HepG2 (cell line): ENCODE measurements around the gene POLR1C. TPM values are rescaled to one million over a fixed set of nuclear protein-coding genes. Genes with fewer than 3 reads are reported as not detected.

Source experiments
- CBFB ChIP-seq: sonication (generic); formaldehyde crosslinking; IDR thresholded peaks from 2 replicates; pipeline ENCODE4 v1.4.0; 2020; ENCODE audit warnings: missing genetic modification reagents
- FOXA1 ChIP-seq, 2 experiments: fragments of 450-650 bp in 1 of 2; sonication (generic) in 1 of 2; formaldehyde crosslinking in 1 of 2; IDR thresholded peaks; 2 replicates each; pipeline versions ENCODE4 v1.4.0 to v1.6.1; 2016 to 2020; ENCODE audit warnings: missing genetic modification reagents in 1 of 2
- HCFC1 ChIP-seq: fragments of 150-350 bp; IDR thresholded peaks from 2 replicates; pipeline ENCODE4 v1.6.1; 2014; ENCODE audit warnings: low read depth, low read length
- HNRNPK ChIP-seq: fragments of 200-400 bp; formaldehyde crosslinking; IDR thresholded peaks from 2 replicates; pipeline ENCODE4 v1.6.1; 2018; ENCODE audit warnings: low read length, low read depth, moderate library complexity, mild to moderate bottlenecking; ENCODE audit not compliant: poor library complexity, severe bottlenecking
- HNRNPL ChIP-seq: fragments of 200-400 bp; formaldehyde crosslinking; IDR thresholded peaks from 2 replicates; pipeline ENCODE4 v1.6.1; 2017; ENCODE audit warnings: mild to moderate bottlenecking, low read depth, low read length
- HNRNPLL ChIP-seq: fragments of 200-400 bp; formaldehyde crosslinking; IDR thresholded peaks from 2 replicates; pipeline ENCODE4 v1.6.1; 2017; ENCODE audit warnings: mild to moderate bottlenecking, low read depth, low read length; ENCODE audit not compliant: poor library complexity, severe bottlenecking
- KDM5B ChIP-seq: sonication (generic); formaldehyde crosslinking; IDR thresholded peaks from 2 replicates; pipeline ENCODE4 v1.4.0; 2020; ENCODE audit warnings: missing genetic modification reagents, mild to moderate bottlenecking, borderline replicate concordance
- MIXL1 ChIP-seq: IDR thresholded peaks from 2 replicates; pipeline ENCODE4 v1.6.1; 2016
- MTA1 ChIP-seq: sonication (generic); formaldehyde crosslinking; IDR thresholded peaks from 2 replicates; pipeline ENCODE4 v1.4.0; 2020; ENCODE audit warnings: missing genetic modification reagents, mild to moderate bottlenecking, borderline replicate concordance
- NCOA1 ChIP-seq: sonication (generic); formaldehyde crosslinking; IDR thresholded peaks from 2 replicates; pipeline ENCODE4 v1.9.0; 2021; ENCODE audit warnings: missing genetic modification reagents
- NR2F1 ChIP-seq, 2 experiments: fragments of 450-650 bp in 1 of 2; formaldehyde crosslinking in 1 of 2; IDR thresholded peaks; 2 replicates each; pipeline versions ENCODE4 v1.5.0 to v1.6.1; 2016 to 2020; ENCODE audit warnings: mild to moderate bottlenecking in 1 of 2, missing compliant biosample characterization in 1 of 2, missing genetic modification reagents in 1 of 2, moderate library complexity in 1 of 2
- PRMT3 ChIP-seq: sonication (generic); formaldehyde crosslinking; IDR thresholded peaks from 2 replicates; pipeline ENCODE4 v1.8.1; 2022; ENCODE audit warnings: low read depth, mild to moderate bottlenecking, moderate library complexity, missing genetic modification reagents, borderline replicate concordance
- SRF ChIP-seq: IDR thresholded peaks from 2 replicates; pipeline ENCODE4 v1.6.1; 2011; ENCODE audit warnings: mild to moderate bottlenecking, low read depth, low read length, moderate library complexity
- U2AF1 ChIP-seq: fragments of 200-400 bp; formaldehyde crosslinking; optimal IDR thresholded peaks from 2 replicates; pipeline ENCODE3; 2017; ENCODE audit warnings: mild to moderate bottlenecking, low read depth, low read length
- ZNF12 ChIP-seq: sonication (generic); formaldehyde crosslinking; IDR thresholded peaks from 2 replicates; pipeline ENCODE4 v1.5.0; 2020; ENCODE audit warnings: missing genetic modification reagents
- ZNF605 ChIP-seq: sonication (generic); formaldehyde crosslinking; IDR thresholded peaks from 2 replicates; pipeline ENCODE4 v1.8.0; 2022; ENCODE audit warnings: mild to moderate bottlenecking, missing genetic modification reagents
- ZNF772 ChIP-seq: sonication (generic); formaldehyde crosslinking; IDR thresholded peaks from 2 replicates; pipeline ENCODE4 v1.5.0; 2020; ENCODE audit warnings: mild to moderate bottlenecking, missing genetic modification reagents
- polyA plus RNA-seq, 8 experiments: library from polyadenylated mRNA; depleted of rRNA in 3 of 8; stranded (reverse) in 7 of 8; unstranded in 1 of 8; fragments of >200 nt; fragmentation: Illumina TruSeq in 4 of 8; extraction: Trizol in 4 of 8; gene quantifications; 2 replicates each; pipeline versions ENCODE4 v1.2.1 to v1.2.3, GENCODE V29; 2011 to 2016; ENCODE audit warnings: low read depth in 4 of 8, missing spikeins in 1 of 8, mixed read lengths in 1 of 8; ENCODE audit not compliant: insufficient read depth in 1 of 8
- total RNA-seq, 5 experiments: library from RNA; depleted of rRNA; stranded (reverse); fragments of >200 nt; fragmentation: Illumina TruSeq; extraction: Trizol; gene quantifications; 2 replicates each; pipeline ENCODE4 v1.2.3, GENCODE V29; 2016; ENCODE audit warnings: low read depth in 1 of 5
- TF ChIP-seq, protein P1 (sequence below): sonication (generic); formaldehyde crosslinking; IDR thresholded peaks from 2 replicates; pipeline ENCODE4 v1.9.0; 2022; ENCODE audit warnings: missing genetic modification reagents, mild to moderate bottlenecking, borderline replicate concordance
- TF ChIP-seq, protein P2 (sequence below): sonication (generic); formaldehyde crosslinking; IDR thresholded peaks from 2 replicates; pipeline ENCODE4 v1.4.0; 2020; ENCODE audit warnings: low read depth, missing genetic modification reagents
- TF ChIP-seq, protein P3 (sequence below): sonication (generic); formaldehyde crosslinking; IDR thresholded peaks from 2 replicates; pipeline ENCODE4 v1.8.1; 2022; ENCODE audit warnings: mild to moderate bottlenecking, missing genetic modification reagents
- TF ChIP-seq, protein P4 (sequence below): sonication (generic); formaldehyde crosslinking; IDR thresholded peaks from 2 replicates; pipeline ENCODE4 v1.8.1; 2023; ENCODE audit warnings: mild to moderate bottlenecking, inconsistent platforms, moderate library complexity, missing genetic modification reagents, borderline replicate concordance

Gene POLR1C
- total and polyA plus RNA-seq, 2 of the 13 experiments (the other 11 are each of a cell fraction or from before 2014, with no cell fraction given) = 62.6 to 72.2 TPM

DNA sequence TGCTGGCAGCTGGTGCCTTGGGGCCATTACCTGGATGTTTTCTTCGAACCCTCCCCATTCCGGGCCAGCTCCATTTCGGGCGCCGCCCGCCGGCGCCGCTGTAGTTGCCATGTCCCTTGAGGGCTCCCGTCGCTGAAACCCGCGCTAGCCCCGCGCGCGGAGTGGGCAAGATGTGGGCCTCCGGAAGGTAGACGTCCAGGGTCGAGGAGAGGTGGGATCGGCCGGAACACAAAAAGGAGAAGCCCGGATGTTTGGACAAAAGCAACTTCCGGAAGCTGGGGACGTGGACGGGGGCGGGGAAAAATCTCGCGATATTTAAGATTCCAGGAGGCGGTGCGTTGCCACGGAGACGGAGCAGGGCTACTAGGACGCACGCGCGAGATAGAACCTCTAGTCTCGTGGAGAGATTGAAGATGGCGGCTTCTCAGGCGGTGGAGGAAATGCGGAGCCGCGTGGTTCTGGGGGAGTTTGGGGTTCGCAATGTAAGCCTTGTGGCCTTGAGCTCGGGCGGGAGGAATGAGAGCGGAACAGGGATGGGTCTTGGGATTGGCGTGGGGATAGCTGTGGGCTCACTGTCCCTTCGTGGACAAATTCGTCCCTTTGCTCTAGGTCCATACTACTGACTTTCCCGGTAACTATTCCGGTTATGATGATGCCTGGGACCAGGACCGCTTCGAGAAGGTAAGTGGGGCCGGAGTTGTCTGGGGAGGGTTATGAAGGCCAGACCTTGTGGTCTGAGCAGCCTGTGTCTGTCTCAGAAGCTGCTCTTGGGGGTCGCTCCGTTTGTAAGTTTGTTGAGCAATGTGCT is at the start of gene POLR1C, which contains the start of gene YIPF3 (continued):
- TF ChIP-seq, protein P1, sequence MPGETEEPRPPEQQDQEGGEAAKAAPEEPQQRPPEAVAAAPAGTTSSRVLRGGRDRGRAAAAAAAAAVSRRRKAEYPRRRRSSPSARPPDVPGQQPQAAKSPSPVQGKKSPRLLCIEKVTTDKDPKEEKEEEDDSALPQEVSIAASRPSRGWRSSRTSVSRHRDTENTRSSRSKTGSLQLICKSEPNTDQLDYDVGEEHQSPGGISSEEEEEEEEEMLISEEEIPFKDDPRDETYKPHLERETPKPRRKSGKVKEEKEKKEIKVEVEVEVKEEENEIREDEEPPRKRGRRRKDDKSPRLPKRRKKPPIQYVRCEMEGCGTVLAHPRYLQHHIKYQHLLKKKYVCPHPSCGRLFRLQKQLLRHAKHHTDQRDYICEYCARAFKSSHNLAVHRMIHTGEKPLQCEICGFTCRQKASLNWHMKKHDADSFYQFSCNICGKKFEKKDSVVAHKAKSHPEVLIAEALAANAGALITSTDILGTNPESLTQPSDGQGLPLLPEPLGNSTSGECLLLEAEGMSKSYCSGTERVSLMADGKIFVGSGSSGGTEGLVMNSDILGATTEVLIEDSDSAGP (CRISPR knock-in tag) = peak; percentile 92
- TF ChIP-seq KDM5B (CRISPR knock-in tag) (peak; percentile 82; the same call in 1 of the 2 replicates), HNRNPLL (peak; percentile 81), NR2F1 (CRISPR knock-in tag; IDR thresholded peaks at IDR 0.05) (peak; percentile 27 to 36; a peak in 2 of 4 replicates), NCOA1 (CRISPR knock-in tag) (no peak), ZNF772 (CRISPR knock-in tag) (peak; percentile 49), CBFB (no peak; the same call in 1 of the 2 replicates), ZNF605 (CRISPR knock-in tag) (peak; percentile 97), MIXL1 (CRISPR knock-in tag) (peak; percentile 32; the same call in 1 of the 2 replicates), SRF (peak; percentile 51; the same call in 1 of the 2 replicates), HCFC1 (peak; percentile 59; the same call in 1 of the 2 replicates), MTA1 (CRISPR knock-in tag) (peak; percentile 38; the same call in 1 of the 2 replicates), PRMT3 (no peak), HNRNPK (no peak), ZNF12 (no peak), U2AF1 (peak; percentile 96), FOXA1 (IDR thresholded peaks at IDR 0.05) (no peak), FOXA1 (CRISPR knock-in tag; IDR thresholded peaks at IDR 0.05) (peak; percentile 49; the same call in 1 of the 2 replicates), HNRNPL (peak; percentile 63; the same call in 1 of the 2 replicates)
- TF ChIP-seq, protein P2, sequence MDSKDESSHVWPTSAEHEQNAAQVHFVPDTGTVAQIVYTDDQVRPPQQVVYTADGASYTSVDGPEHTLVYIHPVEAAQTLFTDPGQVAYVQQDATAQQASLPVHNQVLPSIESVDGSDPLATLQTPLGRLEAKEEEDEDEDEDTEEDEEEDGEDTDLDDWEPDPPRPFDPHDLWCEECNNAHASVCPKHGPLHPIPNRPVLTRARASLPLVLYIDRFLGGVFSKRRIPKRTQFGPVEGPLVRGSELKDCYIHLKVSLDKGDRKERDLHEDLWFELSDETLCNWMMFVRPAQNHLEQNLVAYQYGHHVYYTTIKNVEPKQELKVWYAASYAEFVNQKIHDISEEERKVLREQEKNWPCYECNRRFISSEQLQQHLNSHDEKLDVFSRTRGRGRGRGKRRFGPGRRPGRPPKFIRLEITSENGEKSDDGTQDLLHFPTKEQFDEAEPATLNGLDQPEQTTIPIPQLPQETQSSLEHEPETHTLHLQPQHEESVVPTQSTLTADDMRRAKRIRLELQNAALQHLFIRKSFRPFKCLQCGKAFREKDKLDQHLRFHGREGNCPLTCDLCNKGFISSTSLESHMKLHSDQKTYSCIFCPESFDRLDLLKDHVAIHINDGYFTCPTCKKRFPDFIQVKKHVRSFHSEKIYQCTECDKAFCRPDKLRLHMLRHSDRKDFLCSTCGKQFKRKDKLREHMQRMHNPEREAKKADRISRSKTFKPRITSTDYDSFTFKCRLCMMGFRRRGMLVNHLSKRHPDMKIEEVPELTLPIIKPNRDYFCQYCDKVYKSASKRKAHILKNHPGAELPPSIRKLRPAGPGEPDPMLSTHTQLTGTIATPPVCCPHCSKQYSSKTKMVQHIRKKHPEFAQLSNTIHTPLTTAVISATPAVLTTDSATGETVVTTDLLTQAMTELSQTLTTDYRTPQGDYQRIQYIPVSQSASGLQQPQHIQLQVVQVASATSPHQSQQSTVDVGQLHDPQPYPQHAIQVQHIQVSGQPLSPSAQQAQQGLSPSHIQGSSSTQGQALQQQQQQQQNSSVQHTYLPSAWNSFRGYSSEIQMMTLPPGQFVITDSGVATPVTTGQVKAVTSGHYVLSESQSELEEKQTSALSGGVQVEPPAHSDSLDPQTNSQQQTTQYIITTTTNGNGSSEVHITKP (CRISPR knock-in tag) = peak; percentile 78
- TF ChIP-seq, protein P3, sequence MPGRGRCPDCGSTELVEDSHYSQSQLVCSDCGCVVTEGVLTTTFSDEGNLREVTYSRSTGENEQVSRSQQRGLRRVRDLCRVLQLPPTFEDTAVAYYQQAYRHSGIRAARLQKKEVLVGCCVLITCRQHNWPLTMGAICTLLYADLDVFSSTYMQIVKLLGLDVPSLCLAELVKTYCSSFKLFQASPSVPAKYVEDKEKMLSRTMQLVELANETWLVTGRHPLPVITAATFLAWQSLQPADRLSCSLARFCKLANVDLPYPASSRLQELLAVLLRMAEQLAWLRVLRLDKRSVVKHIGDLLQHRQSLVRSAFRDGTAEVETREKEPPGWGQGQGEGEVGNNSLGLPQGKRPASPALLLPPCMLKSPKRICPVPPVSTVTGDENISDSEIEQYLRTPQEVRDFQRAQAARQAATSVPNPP (CRISPR knock-in tag) = peak; percentile 69
- TF ChIP-seq, protein P4, sequence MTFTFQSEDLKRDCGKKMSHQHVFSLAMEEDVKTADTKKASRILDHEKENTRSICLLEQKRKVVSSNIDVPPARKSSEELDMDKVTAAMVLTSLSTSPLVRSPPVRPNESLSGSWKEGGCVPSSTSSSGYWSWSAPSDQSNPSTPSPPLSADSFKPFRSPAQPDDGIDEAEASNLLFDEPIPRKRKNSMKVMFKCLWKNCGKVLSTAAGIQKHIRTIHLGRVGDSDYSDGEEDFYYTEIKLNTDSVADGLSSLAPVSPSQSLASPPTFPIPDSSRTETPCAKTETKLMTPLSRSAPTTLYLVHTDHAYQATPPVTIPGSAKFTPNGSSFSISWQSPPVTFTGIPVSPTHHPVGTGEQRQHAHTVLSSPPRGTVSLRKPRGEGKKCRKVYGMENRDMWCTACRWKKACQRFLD = peak; percentile 96; the same call in 1 of the 2 replicates
